GM12874 (cell line): Measurements from ENCODE around the gene CLDN14.

Experiments
- TF ChIP-seq, protein P1 (sequence below): IDR thresholded peaks from 2 replicates; pipeline ENCODE4 v1.5.1; 2011; ENCODE audit warnings: low read depth, mild to moderate bottlenecking, control low read depth, low read length, moderate library complexity; ENCODE audit not compliant: insufficient read depth

CLDN14 gene

DNA sequence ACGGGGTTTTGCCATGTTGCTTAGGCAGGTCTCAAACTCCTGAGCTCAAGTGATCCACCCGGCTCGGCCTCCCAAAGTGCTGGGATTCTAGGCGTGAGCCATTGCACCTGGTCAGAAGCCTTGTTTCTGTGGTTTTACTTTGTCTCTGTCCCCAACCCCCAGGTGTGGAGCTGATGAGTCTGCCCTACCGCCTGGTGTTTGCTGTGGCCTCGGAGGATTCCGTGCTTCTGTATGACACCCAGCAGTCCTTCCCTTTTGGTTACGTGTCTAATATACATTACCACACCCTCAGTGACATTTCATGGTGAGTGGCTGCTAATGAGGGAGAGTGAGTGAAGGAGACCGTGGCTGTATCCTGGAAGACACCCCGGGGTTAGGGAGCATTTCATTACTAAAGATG lies 68.6 kb downstream of the CLDN14 start:
- TF ChIP-seq, protein P1, sequence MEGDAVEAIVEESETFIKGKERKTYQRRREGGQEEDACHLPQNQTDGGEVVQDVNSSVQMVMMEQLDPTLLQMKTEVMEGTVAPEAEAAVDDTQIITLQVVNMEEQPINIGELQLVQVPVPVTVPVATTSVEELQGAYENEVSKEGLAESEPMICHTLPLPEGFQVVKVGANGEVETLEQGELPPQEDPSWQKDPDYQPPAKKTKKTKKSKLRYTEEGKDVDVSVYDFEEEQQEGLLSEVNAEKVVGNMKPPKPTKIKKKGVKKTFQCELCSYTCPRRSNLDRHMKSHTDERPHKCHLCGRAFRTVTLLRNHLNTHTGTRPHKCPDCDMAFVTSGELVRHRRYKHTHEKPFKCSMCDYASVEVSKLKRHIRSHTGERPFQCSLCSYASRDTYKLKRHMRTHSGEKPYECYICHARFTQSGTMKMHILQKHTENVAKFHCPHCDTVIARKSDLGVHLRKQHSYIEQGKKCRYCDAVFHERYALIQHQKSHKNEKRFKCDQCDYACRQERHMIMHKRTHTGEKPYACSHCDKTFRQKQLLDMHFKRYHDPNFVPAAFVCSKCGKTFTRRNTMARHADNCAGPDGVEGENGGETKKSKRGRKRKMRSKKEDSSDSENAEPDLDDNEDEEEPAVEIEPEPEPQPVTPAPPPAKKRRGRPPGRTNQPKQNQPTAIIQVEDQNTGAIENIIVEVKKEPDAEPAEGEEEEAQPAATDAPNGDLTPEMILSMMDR, result no peak
